ENCODE measurements around the gene NRBP1. TPM values are rescaled to one million over a fixed set of nuclear protein-coding genes. Genes with fewer than 3 reads are reported as not detected.

NRBP1 gene
- total and polyA plus RNA-seq, 2 donors from 2014 or later = 56.5 to 69.5 TPM

DNA sequence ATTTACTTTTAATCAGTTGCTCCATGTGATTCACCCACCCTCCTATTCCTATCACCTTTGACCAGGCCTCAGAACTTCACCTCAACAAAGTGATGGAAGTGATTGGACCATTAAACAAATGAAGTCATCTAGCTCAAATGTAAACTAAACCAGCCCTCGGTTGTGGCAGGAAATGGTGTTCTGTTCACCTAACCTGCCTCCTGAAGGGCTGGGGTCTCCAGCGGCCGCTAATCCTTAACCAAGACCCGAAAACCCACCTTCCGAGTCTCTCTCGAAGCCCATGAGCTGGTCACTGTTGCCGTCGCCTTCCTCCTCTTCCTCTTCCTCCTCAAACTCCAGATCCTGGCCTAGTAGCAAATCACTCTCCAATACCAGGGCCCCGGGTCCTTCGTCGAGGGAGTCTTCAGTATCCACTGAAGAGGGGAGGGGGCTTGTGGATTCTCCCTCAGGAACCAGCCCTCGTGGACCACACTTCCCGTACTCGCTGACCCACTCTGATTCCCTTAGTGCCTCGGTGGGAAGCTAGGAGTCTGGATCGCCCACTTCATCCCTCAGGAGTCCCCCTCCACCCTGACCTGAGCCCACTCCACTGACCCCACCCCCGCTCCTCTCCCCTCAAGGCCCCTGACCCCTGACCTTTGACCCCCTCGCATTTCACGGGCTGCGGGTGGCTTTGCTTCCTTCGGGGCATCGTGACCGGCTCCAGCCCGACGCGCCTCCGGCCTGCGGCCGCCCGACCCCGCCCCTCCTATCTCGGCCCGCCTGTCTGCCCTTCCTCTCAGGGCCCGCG lies 48.4 kb upstream of the NRBP1 start:
- peak overlapping the region; percentile 83 to 88 (median 85) for H3K4me3 ChIP-seq (ENCODE audit: low read length in 3 of 3)
- no peaks in the 10 kb centered on the region for H3K9me3 ChIP-seq (ENCODE audit: control insufficient read depth in 2 of 3, insufficient read depth in 1 of 3, low read length in 3 of 3)
- peaks cover 4 to 40% (median 32%) of the 10 kb centered on the region in 3 donors for H3K36me3 ChIP-seq (ENCODE audit: control insufficient read depth in 2 of 3, insufficient read depth in 3 of 3, low read length in 3 of 3)
- FAIRE-seq (no peak), DNase-seq (peak in 4 of 5 donors; percentile 35 to 93 (median 82))
- TF ChIP-seq, protein P1, sequence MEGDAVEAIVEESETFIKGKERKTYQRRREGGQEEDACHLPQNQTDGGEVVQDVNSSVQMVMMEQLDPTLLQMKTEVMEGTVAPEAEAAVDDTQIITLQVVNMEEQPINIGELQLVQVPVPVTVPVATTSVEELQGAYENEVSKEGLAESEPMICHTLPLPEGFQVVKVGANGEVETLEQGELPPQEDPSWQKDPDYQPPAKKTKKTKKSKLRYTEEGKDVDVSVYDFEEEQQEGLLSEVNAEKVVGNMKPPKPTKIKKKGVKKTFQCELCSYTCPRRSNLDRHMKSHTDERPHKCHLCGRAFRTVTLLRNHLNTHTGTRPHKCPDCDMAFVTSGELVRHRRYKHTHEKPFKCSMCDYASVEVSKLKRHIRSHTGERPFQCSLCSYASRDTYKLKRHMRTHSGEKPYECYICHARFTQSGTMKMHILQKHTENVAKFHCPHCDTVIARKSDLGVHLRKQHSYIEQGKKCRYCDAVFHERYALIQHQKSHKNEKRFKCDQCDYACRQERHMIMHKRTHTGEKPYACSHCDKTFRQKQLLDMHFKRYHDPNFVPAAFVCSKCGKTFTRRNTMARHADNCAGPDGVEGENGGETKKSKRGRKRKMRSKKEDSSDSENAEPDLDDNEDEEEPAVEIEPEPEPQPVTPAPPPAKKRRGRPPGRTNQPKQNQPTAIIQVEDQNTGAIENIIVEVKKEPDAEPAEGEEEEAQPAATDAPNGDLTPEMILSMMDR (IDR thresholded peaks at IDR 0.05; ENCODE audit: borderline replicate concordance, extremely low read depth, insufficient read depth) = no peak
- no peaks in the 10 kb centered on the region for H3K27me3 ChIP-seq (ENCODE audit: control insufficient read depth, insufficient read depth, low read length)
- intact Hi-C loops (cut with DNase I) = no loop called here
- H3K27ac ChIP-seq (ENCODE audit: low read depth in 2 of 2, low read length in 2 of 2) = peak overlapping the region; percentile 78 to 88
- peaks cover 3 to 15% (median 14%) of the 10 kb centered on the region in 3 donors for H3K4me1 ChIP-seq (ENCODE audit: control insufficient read depth in 2 of 3, insufficient read depth in 2 of 3, low read depth in 1 of 3, low read length in 3 of 3)
- H3K9ac ChIP-seq (ENCODE audit: low read length in 3 of 3) = peak overlapping the region; percentile 81 to 96 (median 85)

DNA sequence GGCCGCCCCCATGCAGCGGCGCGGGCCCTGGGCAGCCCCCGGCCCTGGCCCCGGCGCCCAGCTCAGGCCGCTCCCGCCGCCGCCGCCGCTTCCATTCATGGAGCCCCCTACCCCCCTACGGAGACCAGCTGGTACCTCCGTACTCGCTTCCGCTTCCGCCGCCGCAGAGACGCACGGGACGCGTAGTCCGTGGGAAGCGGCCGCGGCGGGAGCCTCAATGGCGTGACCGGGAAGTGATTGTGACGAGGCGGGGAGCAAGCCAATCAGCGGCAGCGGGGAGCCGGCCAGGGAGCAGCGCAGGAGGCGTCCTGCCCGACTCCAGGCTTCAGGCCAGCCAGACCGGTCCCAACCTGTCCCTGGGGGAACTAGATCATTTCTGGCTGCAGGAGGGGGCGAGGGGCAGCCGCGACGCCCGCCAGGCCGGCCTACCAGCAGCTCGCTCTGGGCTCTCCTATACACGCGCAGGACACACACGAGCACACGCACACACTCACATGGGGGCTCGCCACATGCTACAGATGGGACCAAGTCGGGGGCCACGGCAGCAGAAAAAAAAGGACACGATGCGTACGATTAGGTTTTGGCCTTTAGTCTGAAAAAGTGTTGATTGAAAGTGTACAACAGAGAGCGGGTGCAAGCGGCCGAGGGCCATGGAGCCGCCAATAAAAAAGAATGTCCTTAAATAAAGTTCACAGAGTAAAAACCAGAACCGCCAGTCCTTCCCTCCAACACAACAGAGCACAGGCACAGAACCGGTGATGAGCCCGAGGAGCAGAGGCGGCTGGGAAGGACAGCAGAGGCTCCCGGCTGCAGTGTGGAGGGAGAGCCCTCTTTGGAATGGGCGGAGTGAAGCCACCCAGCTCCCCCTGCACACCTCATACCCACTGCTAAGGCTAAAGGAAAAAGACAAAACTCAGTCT lies 47.5 kb upstream of the NRBP1 start, which contains the start of gene ZNF513:
Gene ZNF513, minus strand, starts transcription at position 109 of the 920 bp plus-strand sequence. CDS start 208 bp downstream, outside the sequence.
- DNase-seq = peak; percentile 95 to 99 (median 97)
- H3K9me3 ChIP-seq (ENCODE audit: control insufficient read depth in 2 of 3, insufficient read depth in 1 of 3, low read length in 3 of 3) = no peaks in the 10 kb centered on the region
- H3K27ac ChIP-seq (ENCODE audit: low read depth in 2 of 2, low read length in 2 of 2) = peak within 1 kb of the TSS; percentile 88 to 96
- peak within 1 kb of the TSS; percentile 81 to 96 (median 85) for H3K9ac ChIP-seq (ENCODE audit: low read length in 3 of 3)
- TF ChIP-seq, protein P1 (IDR thresholded peaks at IDR 0.05; ENCODE audit: borderline replicate concordance, extremely low read depth, insufficient read depth) = no peak
- H3K4me1 ChIP-seq (ENCODE audit: control insufficient read depth in 2 of 3, insufficient read depth in 2 of 3, low read depth in 1 of 3, low read length in 3 of 3) = peaks cover 3 to 15% (median 14%) of the 10 kb centered on the region in 3 donors
- peaks cover 4 to 36% (median 30%) of the 10 kb centered on the region in 3 donors for H3K36me3 ChIP-seq (ENCODE audit: control insufficient read depth in 2 of 3, insufficient read depth in 3 of 3, low read length in 3 of 3)
- FAIRE-seq = peak; percentile 71
- intact Hi-C loops (cut with DNase I) = no loop called here
- no peaks in the 10 kb centered on the region for H3K27me3 ChIP-seq (ENCODE audit: control insufficient read depth, insufficient read depth, low read length)
- H3K4me3 ChIP-seq (ENCODE audit: low read length in 3 of 3) = peak within 1 kb of the TSS; percentile 83 to 88 (median 85)

DNA sequence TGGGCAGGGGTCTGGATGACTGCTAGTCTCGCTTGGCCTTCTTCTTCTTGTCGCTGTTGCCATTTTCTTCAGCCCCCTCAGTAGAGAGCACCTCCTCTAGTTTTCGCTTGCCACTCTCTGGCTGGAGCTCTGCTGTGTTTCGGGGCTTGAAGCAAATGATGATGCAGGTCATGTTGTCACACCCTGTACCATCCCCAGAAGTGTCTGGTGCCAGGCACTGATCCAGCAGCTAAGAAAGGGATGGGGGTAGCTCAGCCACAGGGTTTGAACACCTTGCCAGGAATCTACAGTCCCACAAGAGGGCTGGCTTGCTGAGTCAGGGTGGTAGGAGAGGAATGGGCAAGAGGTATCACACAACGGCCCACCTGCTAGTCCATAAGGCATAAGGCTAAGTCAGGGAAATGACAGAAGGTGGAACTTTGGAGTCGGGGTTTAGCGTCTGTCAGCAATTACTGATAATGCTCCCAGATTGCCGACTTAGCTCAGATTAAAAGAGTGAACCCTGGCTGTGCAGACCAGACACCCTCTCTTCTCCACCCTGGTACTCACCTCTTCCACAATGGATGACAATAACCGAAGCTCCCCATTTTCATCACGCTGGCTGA lies 46.8 kb upstream of the NRBP1 start:
- no peaks in the 10 kb centered on the region for H3K27me3 ChIP-seq (ENCODE audit: control insufficient read depth, insufficient read depth, low read length)
- TF ChIP-seq, protein P1 (IDR thresholded peaks at IDR 0.05; ENCODE audit: borderline replicate concordance, extremely low read depth, insufficient read depth) = no peak
- H3K9ac ChIP-seq (ENCODE audit: low read length in 3 of 3) = peak overlapping the region in 1 of 3 donors; percentile 75
- H3K9me3 ChIP-seq (ENCODE audit: control insufficient read depth in 2 of 3, insufficient read depth in 1 of 3, low read length in 3 of 3) = no peaks in the 10 kb centered on the region
- intact Hi-C loops (cut with DNase I) = no loop called here
- no peak for FAIRE-seq
- peaks cover 3 to 15% (median 14%) of the 10 kb centered on the region in 3 donors for H3K4me1 ChIP-seq (ENCODE audit: control insufficient read depth in 2 of 3, insufficient read depth in 2 of 3, low read depth in 1 of 3, low read length in 3 of 3)
- peak overlapping the region in 1 of 2 donors; percentile 88 for H3K27ac ChIP-seq (ENCODE audit: low read depth in 2 of 2, low read length in 2 of 2)
- H3K4me3 ChIP-seq (ENCODE audit: low read length in 3 of 3) = peak overlapping the region in 1 of 3 donors; percentile 73
- H3K36me3 ChIP-seq (ENCODE audit: control insufficient read depth in 2 of 3, insufficient read depth in 3 of 3, low read length in 3 of 3) = peaks cover 6 to 33% (median 23%) of the 10 kb centered on the region in 3 donors
- DNase-seq = no peak

Measured in kidney (tissue), 14 donors.